Loucy (cell line): ENCODE data around the gene C1orf105.
"Not testable (repeated sequence)": the region's sequence is repeated elsewhere in the genome, so short reads cannot be mapped to it uniquely, and the experiment has no call there.

Experiments used
- CTCF ChIP-seq: fragments of 200-600 bp; sonication (generic); conservative IDR thresholded peaks from 2 replicates; pipeline ENCODE4 v1.5.1; 2014; ENCODE audit warnings: mild to moderate bottlenecking, antibody characterized with exemption, low read length
- EZH2phosphoT487 ChIP-seq: fragments of 200-600 bp; IDR thresholded peaks from 2 replicates; pipeline ENCODE4 v1.6.1; 2018; ENCODE audit warnings: antibody characterized with exemption, mild to moderate bottlenecking, moderate library complexity, borderline replicate concordance

GRCh38 chr1:172371646-172372045 is 48.8 kb upstream of the C1orf105 start:
- not testable (repeated sequence) for TF ChIP-seq CTCF, EZH2phosphoT487
